Measurements from ENCODE around the gene CAVIN4. TPM values are rescaled to one million over a fixed set of nuclear protein-coding genes. Genes with fewer than 3 reads are reported as not detected.

Gene CAVIN4
- total RNA-seq, 1 experiment from 2014 or later, result 1.3 TPM

- TF ChIP-seq EZH2 (IDR thresholded peaks at IDR 0.05; ENCODE audit: low read depth) (no peak), CTCF (conservative IDR thresholded peaks at IDR 0.05) (peak; percentile 76)
- peak; percentile 51 to 56 for DNase-seq
- no peak overlapping the region for H3K4me2 ChIP-seq
- no peak overlapping the region for H3K4me3 ChIP-seq
- no peaks in the 10 kb centered on the region for H3K79me2 ChIP-seq (ENCODE audit: low read depth)
- CTCF ChIA-PET, result interaction anchor here (0.6 to 3.0 kb wide), 7 partner anchors 23 to 713 kb away, joined by 3 to 28 read pairs (median 4); no protein-coding TSS in a partner anchor
- BruUV-seq (replicated peaks), result no TSS peak
- H4K20me1 ChIP-seq (ENCODE audit: insufficient read depth), result no peaks in the 10 kb centered on the region
- H3K27ac ChIP-seq, result no peak overlapping the region
- peaks cover 11% of the 10 kb centered on the region for H3F3A ChIP-seq (ENCODE audit: insufficient read depth, low read depth)
- intact Hi-C loops (cut with micrococcal nuclease; ENCODE audit: unreplicated experiment), result loop anchor here (1.0 to 2.0 kb wide), 3 partner anchors 516 to 709 kb away; no protein-coding TSS in a partner anchor
- POLR2A ChIA-PET (ENCODE audit: unreplicated experiment), result interaction anchor here (0.6 kb wide), 3 partner anchors 83 to 1382 kb away, joined by 3 to 5 read pairs (median 4); no protein-coding TSS in a partner anchor
- H3K4me1 ChIP-seq (replicated peaks; ENCODE audit: insufficient read depth), result peaks cover 12% of the 10 kb centered on the region
- H3K36me3 ChIP-seq (ENCODE audit: low read depth), result no peaks in the 10 kb centered on the region
- no peaks in the 10 kb centered on the region for H3K27me3 ChIP-seq (ENCODE audit: insufficient read depth, low read depth)
- no peaks in the 10 kb centered on the region for H3K9me3 ChIP-seq (ENCODE audit: insufficient read depth, low read depth)
- no peaks in the 10 kb centered on the region for H3K9me2 ChIP-seq (ENCODE audit: insufficient read depth)
- no peak overlapping the region for H2AFZ ChIP-seq
Observed at GRCh38 chr9:100602342-100602801, 24.5 kb downstream of the CAVIN4 start.

- H3K27me3 ChIP-seq (ENCODE audit: insufficient read depth, low read depth), result 0 out of 2 replicates have a peak, but pooled peaks cover 1% of the 10 kb centered on the region
- BruUV-seq (replicated peaks), result no TSS peak
- H3K9me2 ChIP-seq (ENCODE audit: insufficient read depth), result no peaks in the 10 kb centered on the region
- no peak for DNase-seq
- no peak overlapping the region for H2AFZ ChIP-seq
- no peak overlapping the region for H3K4me3 ChIP-seq
- H3K4me2 ChIP-seq, result no peak overlapping the region
- no peak for TF ChIP-seq EZH2 (IDR thresholded peaks at IDR 0.05; ENCODE audit: low read depth)
- no peak for TF ChIP-seq CTCF (conservative IDR thresholded peaks at IDR 0.05)
- ChIA-PET CTCF (no interaction called here), POLR2A (ENCODE audit: unreplicated experiment) (no interaction called here)
- no peaks in the 10 kb centered on the region for H3K79me2 ChIP-seq (ENCODE audit: low read depth)
- no peaks in the 10 kb centered on the region for H3K9me3 ChIP-seq (ENCODE audit: insufficient read depth, low read depth)
- H3K4me1 ChIP-seq (replicated peaks; ENCODE audit: insufficient read depth), result no peaks in the 10 kb centered on the region
- intact Hi-C loops (cut with micrococcal nuclease; ENCODE audit: unreplicated experiment), result no loop called here
- no peaks in the 10 kb centered on the region for H3F3A ChIP-seq (ENCODE audit: insufficient read depth, low read depth)
- no peaks in the 10 kb centered on the region for H4K20me1 ChIP-seq (ENCODE audit: insufficient read depth)
- no peaks in the 10 kb centered on the region for H3K36me3 ChIP-seq (ENCODE audit: low read depth)
- no peak overlapping the region for H3K27ac ChIP-seq
Observed at GRCh38 chr9:100605405-100605804, 27.5 kb downstream of the CAVIN4 start.

- Histone ChIP-seq H3K4me3 (no peak overlapping the region), H4K20me1 (ENCODE audit: insufficient read depth) (no peaks in the 10 kb centered on the region), H3K36me3 (ENCODE audit: low read depth) (no peaks in the 10 kb centered on the region), H3K9me3 (ENCODE audit: insufficient read depth, low read depth) (no peaks in the 10 kb centered on the region), H2AFZ (no peak overlapping the region), H3F3A (ENCODE audit: insufficient read depth, low read depth) (no peaks in the 10 kb centered on the region), H3K27me3 (ENCODE audit: insufficient read depth, low read depth) (no peaks in the 10 kb centered on the region), H3K4me2 (no peak overlapping the region), H3K4me1 (replicated peaks; ENCODE audit: insufficient read depth) (no peaks in the 10 kb centered on the region), H3K27ac (no peak overlapping the region), H3K9me2 (ENCODE audit: insufficient read depth) (no peaks in the 10 kb centered on the region), H3K79me2 (ENCODE audit: low read depth) (no peaks in the 10 kb centered on the region)
- intact Hi-C loops (cut with micrococcal nuclease; ENCODE audit: unreplicated experiment), result no loop called here
- no peak for DNase-seq
- TF ChIP-seq EZH2 (IDR thresholded peaks at IDR 0.05; ENCODE audit: low read depth), result no peak
- TF ChIP-seq CTCF (conservative IDR thresholded peaks at IDR 0.05), result no peak
- BruUV-seq (replicated peaks), result no TSS peak
- CTCF ChIA-PET, result no interaction called here
- POLR2A ChIA-PET (ENCODE audit: unreplicated experiment), result no interaction called here
Observed at GRCh38 chr9:100619194-100619593, 41.3 kb downstream of the CAVIN4 start.
